CD4-positive, alpha-beta T cell (primary cell): ENCODE results near the gene DIS3L2. TPM values are rescaled to one million over a fixed set of nuclear protein-coding genes. Genes with fewer than 3 reads are reported as not detected.
"Not testable (repeated sequence)": the region's sequence is repeated elsewhere in the genome, so short reads cannot be mapped to it uniquely, and the experiment has no call there.

ENCODE experiments used
- ATAC-seq: fragments of 200-7000 bp; cut with Tn5 transposase; one replicate; pipeline ENCODE4 v1.10.0; 2022; ENCODE audit warnings: mild to moderate bottlenecking; ENCODE audit not compliant: poor library complexity
- CTCF ChIA-PET: fragments of 350-600 bp; sonication (Branson Sonifier 250); formaldehyde crosslinking; loops from one replicate; lab custom pipeline; 2021; ENCODE audit warnings: antibody characterized with exemption, inconsistent platforms; lab: Charles Lee
- POLR2A ChIA-PET: fragments of 350-600 bp; sonication (Branson Sonifier 250); formaldehyde crosslinking; loops from one replicate; lab custom pipeline; 2021; ENCODE audit warnings: antibody characterized with exemption, inconsistent platforms; lab: Charles Lee
- DNase-seq, 14 experiments: peaks; one replicate each; pipeline ENCODE4 v3.0.0-alpha.2; 2013 to 2020; ENCODE audit warnings: mixed read lengths in 2 of 14
- H3K27ac ChIP-seq, 2 donors: one replicate each; pipeline versions ENCODE4 v1.5.1 to v1.7.0; 2013; ENCODE audit warnings: low read length in 2 of 2, low read depth in 1 of 2, mild to moderate bottlenecking in 1 of 2
- H3K27me3 ChIP-seq, 2 experiments: 1 replicate in 1 of 2; 2 replicates in 1 of 2; pipeline versions ENCODE4 v1.6.1 to v1.7.0; 2013; ENCODE audit warnings: low read length in 2 of 2, control low read depth in 1 of 2, mild to moderate bottlenecking in 1 of 2, moderate library complexity in 1 of 2; ENCODE audit not compliant: insufficient read depth in 2 of 2, control insufficient read depth in 1 of 2
- H3K36me3 ChIP-seq: one replicate; pipeline ENCODE4 v1.6.1; 2013; ENCODE audit warnings: low read length, control low read depth; ENCODE audit not compliant: insufficient read depth
- H3K4me1 ChIP-seq: one replicate; pipeline ENCODE4 v1.6.1; 2013; ENCODE audit warnings: low read length, control low read depth; ENCODE audit not compliant: insufficient read depth
- H3K4me3 ChIP-seq: one replicate; pipeline ENCODE4 v1.5.1; 2013; ENCODE audit warnings: mild to moderate bottlenecking, low read length, moderate library complexity
- H3K9me3 ChIP-seq, 2 experiments: 1 replicate in 1 of 2; 2 replicates in 1 of 2; pipeline versions ENCODE4 v1.6.1 to v1.7.0; 2013; ENCODE audit warnings: low read length in 2 of 2, mild to moderate bottlenecking in 2 of 2, control low read depth in 1 of 2, moderate library complexity in 1 of 2; ENCODE audit not compliant: control insufficient read depth in 1 of 2, insufficient read depth in 1 of 2
- H3K27ac Mint-ChIP-seq: one replicate; pipeline ENCODE4 v1.8.0; 2020; ENCODE audit warnings: mixed read lengths
- H3K27me3 Mint-ChIP-seq: one replicate; pipeline ENCODE4 v1.8.0; 2021; ENCODE audit warnings: mixed read lengths
- H3K36me3 Mint-ChIP-seq: one replicate; pipeline ENCODE4 v1.8.0; 2021; ENCODE audit warnings: low read depth, mixed read lengths
- H3K4me1 Mint-ChIP-seq: one replicate; pipeline ENCODE4 v1.8.0; 2021; ENCODE audit warnings: low read depth, mixed read lengths
- H3K4me3 Mint-ChIP-seq: one replicate; pipeline ENCODE4 v1.8.0; 2020; ENCODE audit warnings: mild to moderate bottlenecking, mixed read lengths
- H3K9me3 Mint-ChIP-seq: one replicate; pipeline ENCODE4 v1.8.0; 2020; ENCODE audit warnings: mixed read lengths
- intact Hi-C, 2 experiments: fragments of 100-400 bp; cut with DNase I in 1 of 2; cut with micrococcal nuclease in 1 of 2; formaldehyde crosslinking; loops; one replicate each; pipeline versions ENCODE4 v1.15.1 to v1.9.0; 2023 to 2025; cut with DNase I, micrococcal nuclease
- total RNA-seq, 174 experiments: library from RNA in 2 of 174; stranded (reverse) in 2 of 174; gene quantifications; one replicate each; pipeline ENCODE4 v1.2.3 and lab custom pipeline; 2021 to 2026
- TF ChIP-seq, protein P1 (sequence below): fragments of 200-600 bp; IDR thresholded peaks from one replicate; pipeline ENCODE4 v1.8.0; 2022; ENCODE audit warnings: antibody characterized with exemption, mild to moderate bottlenecking

The DIS3L2 gene
- total RNA-seq, 2 experiments from 2014 or later, result 59.8 to 62.9 TPM

DNA sequence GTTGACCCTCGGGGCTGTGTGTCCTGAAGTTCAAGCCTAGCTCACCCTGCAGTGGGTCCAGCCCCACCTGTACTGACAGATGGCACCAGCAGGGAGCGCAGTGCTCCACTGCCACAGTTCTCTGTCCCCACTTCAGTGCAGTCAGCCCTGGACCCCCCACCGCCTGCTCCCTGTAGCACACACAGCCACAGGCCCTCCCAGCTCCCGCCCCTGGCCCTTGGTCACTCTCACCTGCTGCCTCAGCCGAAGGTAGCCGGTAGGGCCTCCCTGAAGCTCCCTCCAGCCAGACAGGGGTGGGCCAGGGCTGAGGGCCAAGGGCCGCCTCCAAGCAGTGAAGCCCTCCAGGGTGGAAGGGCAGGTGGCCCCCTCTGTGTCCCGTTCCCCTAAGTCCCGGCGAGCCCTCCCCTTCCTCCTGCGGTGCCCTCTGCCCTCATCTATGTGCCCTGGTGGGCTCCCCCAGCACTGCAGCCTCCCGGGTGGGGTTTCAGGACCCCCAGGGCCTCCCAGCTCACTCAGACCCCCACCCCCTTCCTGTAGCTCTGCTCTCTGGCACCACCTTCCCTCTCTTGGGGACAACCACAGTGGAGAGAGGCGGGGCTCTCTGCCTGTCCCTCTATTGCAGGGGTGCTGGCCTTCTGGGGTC lies 406.2 kb downstream of the DIS3L2 start:
- intact Hi-C loops, result no loop called here
- TF ChIP-seq, protein P1, sequence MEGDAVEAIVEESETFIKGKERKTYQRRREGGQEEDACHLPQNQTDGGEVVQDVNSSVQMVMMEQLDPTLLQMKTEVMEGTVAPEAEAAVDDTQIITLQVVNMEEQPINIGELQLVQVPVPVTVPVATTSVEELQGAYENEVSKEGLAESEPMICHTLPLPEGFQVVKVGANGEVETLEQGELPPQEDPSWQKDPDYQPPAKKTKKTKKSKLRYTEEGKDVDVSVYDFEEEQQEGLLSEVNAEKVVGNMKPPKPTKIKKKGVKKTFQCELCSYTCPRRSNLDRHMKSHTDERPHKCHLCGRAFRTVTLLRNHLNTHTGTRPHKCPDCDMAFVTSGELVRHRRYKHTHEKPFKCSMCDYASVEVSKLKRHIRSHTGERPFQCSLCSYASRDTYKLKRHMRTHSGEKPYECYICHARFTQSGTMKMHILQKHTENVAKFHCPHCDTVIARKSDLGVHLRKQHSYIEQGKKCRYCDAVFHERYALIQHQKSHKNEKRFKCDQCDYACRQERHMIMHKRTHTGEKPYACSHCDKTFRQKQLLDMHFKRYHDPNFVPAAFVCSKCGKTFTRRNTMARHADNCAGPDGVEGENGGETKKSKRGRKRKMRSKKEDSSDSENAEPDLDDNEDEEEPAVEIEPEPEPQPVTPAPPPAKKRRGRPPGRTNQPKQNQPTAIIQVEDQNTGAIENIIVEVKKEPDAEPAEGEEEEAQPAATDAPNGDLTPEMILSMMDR, result no peak
- H3K4me3 ChIP-seq, result no peak overlapping the region
- ChIA-PET POLR2A (no interaction called here), CTCF (no interaction called here)
- H3K9me3 Mint-ChIP-seq, result no peaks in the 10 kb centered on the region
- H3K4me1 ChIP-seq, result peaks cover 27% of the 10 kb centered on the region
- peaks cover 25% of the 10 kb centered on the region for H3K4me1 Mint-ChIP-seq
- no peaks in the 10 kb centered on the region for H3K36me3 Mint-ChIP-seq
- H3K27me3 Mint-ChIP-seq, result no peaks in the 10 kb centered on the region
- no peaks in the 10 kb centered on the region for H3K27me3 ChIP-seq
- ATAC-seq, result no peak
- no peaks in the 10 kb centered on the region for H3K9me3 ChIP-seq
- no peak overlapping the region for H3K4me3 Mint-ChIP-seq
- no peaks in the 10 kb centered on the region for H3K36me3 ChIP-seq
- no peak overlapping the region for H3K27ac ChIP-seq
- H3K27ac Mint-ChIP-seq, result no peak overlapping the region
- DNase-seq, result no peak

DNA sequence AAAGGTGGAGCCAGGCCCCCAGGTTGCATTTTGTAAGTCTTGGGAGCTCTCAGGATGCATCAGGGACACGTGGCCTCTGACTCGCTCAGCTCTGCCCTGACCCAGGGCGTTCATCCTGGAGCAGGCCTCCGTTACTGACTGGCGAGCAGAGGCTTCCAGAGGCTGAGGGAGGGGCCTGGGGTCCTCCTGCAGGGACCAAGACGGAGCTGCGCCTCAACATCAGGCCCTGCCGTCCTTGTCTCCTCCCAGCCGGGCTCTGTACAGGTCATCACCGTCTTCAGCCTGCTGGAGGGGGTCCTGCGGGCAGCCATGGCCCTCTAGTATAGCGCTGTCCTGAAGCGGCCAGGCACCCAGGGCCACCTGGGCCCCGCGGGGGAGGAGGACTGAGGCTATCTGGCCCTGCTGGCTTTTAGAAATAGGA lies 406.8 kb downstream of the DIS3L2 start:
- Mint-ChIP-seq H3K4me3 (no peak overlapping the region), H3K9me3 (no peaks in the 10 kb centered on the region), H3K27ac (no peak overlapping the region), H3K4me1 (peaks cover 22% of the 10 kb centered on the region), H3K27me3 (no peaks in the 10 kb centered on the region), H3K36me3 (no peaks in the 10 kb centered on the region)
- no peak for ATAC-seq
- TF ChIP-seq, protein P1, result no peak
- DNase-seq, result no peak
- H3K4me1 ChIP-seq, result peaks cover 21% of the 10 kb centered on the region
- H3K27me3 ChIP-seq, result no peaks in the 10 kb centered on the region
- ChIA-PET POLR2A (no interaction called here), CTCF (no interaction called here)
- no peaks in the 10 kb centered on the region for H3K9me3 ChIP-seq
- intact Hi-C loops, result no loop called here
- no peak overlapping the region for H3K4me3 ChIP-seq
- H3K36me3 ChIP-seq, result no peaks in the 10 kb centered on the region
- no peak overlapping the region for H3K27ac ChIP-seq

DNA sequence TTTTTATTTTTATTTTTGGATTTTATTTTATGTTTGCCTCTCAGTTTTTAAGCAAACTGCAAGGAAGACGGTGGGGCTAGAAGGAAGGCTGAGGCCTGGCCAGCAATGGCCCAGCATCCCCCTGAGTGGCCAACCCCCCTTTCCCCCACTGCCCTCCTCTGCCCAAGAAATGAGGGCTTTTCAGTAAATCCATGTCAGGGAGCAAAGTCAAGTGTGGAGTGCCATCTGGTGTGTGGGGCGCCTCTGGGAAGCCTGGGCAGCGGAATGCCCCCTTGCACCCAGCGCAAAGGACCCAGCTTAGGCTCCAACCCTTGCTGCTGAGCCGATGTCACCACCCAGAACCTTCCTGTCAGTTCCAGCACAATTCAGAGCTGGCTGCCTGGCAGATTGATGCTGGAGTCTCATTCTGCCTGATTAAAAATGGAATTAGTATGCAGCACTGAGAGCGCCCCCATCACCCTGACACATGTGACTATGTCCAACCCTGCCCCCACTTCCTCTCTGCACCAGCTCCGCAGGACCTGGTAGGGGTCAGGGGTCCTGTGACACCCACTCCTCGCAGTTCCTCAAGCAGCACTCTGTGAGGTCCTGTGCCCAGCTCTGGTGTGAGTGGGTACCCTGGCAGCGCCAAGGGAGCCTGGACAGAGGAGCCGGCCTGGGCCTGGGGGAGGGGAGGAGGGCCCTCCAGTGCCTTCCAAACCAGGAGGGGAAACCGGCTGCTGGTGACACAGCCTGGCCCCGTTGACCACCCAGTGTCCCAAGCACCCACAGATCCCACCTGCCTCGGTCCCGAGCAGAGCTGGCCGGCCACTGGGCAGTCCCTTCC lies 407.8 kb downstream of the DIS3L2 start:
- Histone ChIP-seq H3K9me3 (no peaks in the 10 kb centered on the region), H3K27ac (no peak overlapping the region), H3K4me3 (no peak overlapping the region), H3K4me1 (peaks cover 11% of the 10 kb centered on the region), H3K36me3 (no peaks in the 10 kb centered on the region), H3K27me3 (no peaks in the 10 kb centered on the region)
- no peaks in the 10 kb centered on the region for H3K27me3 Mint-ChIP-seq
- H3K4me3 Mint-ChIP-seq, result no peak overlapping the region
- H3K4me1 Mint-ChIP-seq, result peaks cover 12% of the 10 kb centered on the region
- no peaks in the 10 kb centered on the region for H3K36me3 Mint-ChIP-seq
- ATAC-seq (no peak), DNase-seq (no peak)
- intact Hi-C loops, result no loop called here
- ChIA-PET POLR2A (no interaction called here), CTCF (no interaction called here)
- no peak overlapping the region for H3K27ac Mint-ChIP-seq
- TF ChIP-seq, protein P1, result no peak
- H3K9me3 Mint-ChIP-seq, result no peaks in the 10 kb centered on the region

DNA sequence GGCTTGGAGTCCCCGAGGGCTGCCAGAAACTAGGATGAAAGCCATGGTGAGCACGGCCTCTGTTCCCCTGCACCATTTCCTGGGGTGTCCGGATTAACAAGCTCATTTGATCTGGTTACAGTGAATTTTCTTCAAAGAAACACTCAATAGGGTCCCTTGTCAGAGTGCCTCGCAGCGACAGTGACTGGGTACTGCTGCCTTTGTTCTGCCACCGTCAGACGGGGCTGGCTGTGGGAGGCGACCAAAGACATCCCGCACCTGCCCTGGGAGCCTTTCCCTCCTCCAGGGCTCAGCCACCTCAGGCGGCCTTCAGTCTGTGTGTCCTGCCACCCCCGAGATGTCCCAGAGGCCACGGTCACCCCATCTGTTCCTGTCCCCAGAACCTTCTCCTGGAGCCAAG lies 408.5 kb downstream of the DIS3L2 start:
- H3K36me3 Mint-ChIP-seq, DNase-seq, H3K27ac Mint-ChIP-seq, CTCF ChIA-PET, H3K9me3 ChIP-seq, intact Hi-C loops, H3K4me3 ChIP-seq, POLR2A ChIA-PET, H3K27ac ChIP-seq, H3K4me1 Mint-ChIP-seq, H3K4me3 Mint-ChIP-seq, H3K27me3 ChIP-seq, H3K36me3 ChIP-seq, H3K9me3 Mint-ChIP-seq, ATAC-seq, H3K4me1 ChIP-seq, H3K27me3 Mint-ChIP-seq: not testable (repeated sequence)
